ENCODE measurements around the gene SYTL1. TPM values are rescaled to one million over a fixed set of nuclear protein-coding genes. Genes with fewer than 3 reads are reported as not detected.
A peak's percentile ranks its signal among the peaks of the same experiment; 100 is the strongest.

Gene SYTL1
- total and polyA plus RNA-seq, 2 experiments from 2014 or later, result not detected

GRCh38 chr1:27374362-27375086 lies 32.7 kb downstream of the SYTL1 start, which contains the start of gene FCN3:
Gene FCN3 (minus strand): TSS chr1:27374824. CDS start chr1:27374818, 6 bp downstream.
- WGBS, 2 experiments (ENCODE audit: low coverage in 1 of 2, low lambda C conversion rate in 2 of 2, missing lambda C conversion rate in 2 of 2), result 63 to 64% methylated on average over 4 of the region's 4 CpGs
- Histone ChIP-seq H3K4me2 (ENCODE audit: unreplicated experiment) (no peak within 1 kb of the TSS), H2AFZ (no peak within 1 kb of the TSS), H4K20me1 (ENCODE audit: insufficient read depth) (no peaks in the 10 kb centered on the region), H3K9ac (no peak within 1 kb of the TSS), H3K4me1 (ENCODE audit: insufficient read depth) (no peaks in the 10 kb centered on the region), H3K27me3 (replicated peaks; ENCODE audit: insufficient read depth) (no peaks in the 10 kb centered on the region), H3F3A (ENCODE audit: insufficient read depth) (no peaks in the 10 kb centered on the region), H3K4me3 (no peak within 1 kb of the TSS), H3K9me2 (ENCODE audit: insufficient read depth) (no peaks in the 10 kb centered on the region), H3K36me3 (ENCODE audit: low read depth) (no peaks in the 10 kb centered on the region), H3K9me3 (ENCODE audit: low read depth) (no peaks in the 10 kb centered on the region), H3K27ac (no peak within 1 kb of the TSS), H3K79me2 (ENCODE audit: insufficient read depth) (no peaks in the 10 kb centered on the region)
- DNase-seq, result no peak
- in situ Hi-C loops (cut with MboI), result no loop called here
- TF ChIP-seq EZH2phosphoT487 (IDR thresholded peaks at IDR 0.05; ENCODE audit: insufficient read depth, low read depth) (no peak), EZH2 (IDR thresholded peaks at IDR 0.05; ENCODE audit: insufficient read depth, poor library complexity, severe bottlenecking) (no peak)

- Histone ChIP-seq H3K4me3 (no peak overlapping the region), H3F3A (ENCODE audit: insufficient read depth) (no peaks in the 10 kb centered on the region), H3K27ac (no peak overlapping the region), H3K9me3 (ENCODE audit: low read depth) (no peaks in the 10 kb centered on the region), H3K9me2 (ENCODE audit: insufficient read depth) (no peaks in the 10 kb centered on the region), H3K4me2 (ENCODE audit: unreplicated experiment) (no peak overlapping the region), H4K20me1 (ENCODE audit: insufficient read depth) (no peaks in the 10 kb centered on the region), H2AFZ (no peak overlapping the region), H3K9ac (no peak overlapping the region), H3K36me3 (ENCODE audit: low read depth) (no peaks in the 10 kb centered on the region), H3K79me2 (ENCODE audit: insufficient read depth) (no peaks in the 10 kb centered on the region), H3K27me3 (replicated peaks; ENCODE audit: insufficient read depth) (no peaks in the 10 kb centered on the region), H3K4me1 (ENCODE audit: insufficient read depth) (no peaks in the 10 kb centered on the region)
- no peak for TF ChIP-seq EZH2 (IDR thresholded peaks at IDR 0.05; ENCODE audit: insufficient read depth, poor library complexity, severe bottlenecking)
- no peak for TF ChIP-seq EZH2phosphoT487 (IDR thresholded peaks at IDR 0.05; ENCODE audit: insufficient read depth, low read depth)
- 81 to 82% methylated on average over 11 to 12 of the region's 12 CpGs for WGBS, 2 experiments (ENCODE audit: low coverage in 1 of 2, low lambda C conversion rate in 2 of 2, missing lambda C conversion rate in 2 of 2)
- in situ Hi-C loops (cut with MboI), result no loop called here
- DNase-seq, result no peak
Observed at GRCh38 chr1:27377760-27378495, 36.1 kb downstream of the SYTL1 start.

GRCh38 chr1:27379564-27380122 lies 37.8 kb downstream of the SYTL1 start:
- no peak overlapping the region for H3K9ac ChIP-seq
- TF ChIP-seq EZH2phosphoT487 (IDR thresholded peaks at IDR 0.05; ENCODE audit: insufficient read depth, low read depth) (no peak), EZH2 (IDR thresholded peaks at IDR 0.05; ENCODE audit: insufficient read depth, poor library complexity, severe bottlenecking) (no peak)
- H3K27me3 ChIP-seq (replicated peaks; ENCODE audit: insufficient read depth), result no peaks in the 10 kb centered on the region
- H3K79me2 ChIP-seq (ENCODE audit: insufficient read depth), result no peaks in the 10 kb centered on the region
- no peak overlapping the region for H3K4me3 ChIP-seq
- H3K36me3 ChIP-seq (ENCODE audit: low read depth), result no peaks in the 10 kb centered on the region
- H4K20me1 ChIP-seq (ENCODE audit: insufficient read depth), result no peaks in the 10 kb centered on the region
- no peaks in the 10 kb centered on the region for H3K9me3 ChIP-seq (ENCODE audit: low read depth)
- no peaks in the 10 kb centered on the region for H3K9me2 ChIP-seq (ENCODE audit: insufficient read depth)
- no peaks in the 10 kb centered on the region for H3K4me1 ChIP-seq (ENCODE audit: insufficient read depth)
- 50 to 56% methylated on average over 9 to 11 of the region's 11 CpGs for WGBS, 2 experiments (ENCODE audit: low coverage in 1 of 2, low lambda C conversion rate in 2 of 2, missing lambda C conversion rate in 2 of 2)
- H3K27ac ChIP-seq, result no peak overlapping the region
- no peak overlapping the region for H2AFZ ChIP-seq
- DNase-seq, result no peak
- H3F3A ChIP-seq (ENCODE audit: insufficient read depth), result no peaks in the 10 kb centered on the region
- in situ Hi-C loops (cut with MboI), result no loop called here
- H3K4me2 ChIP-seq (ENCODE audit: unreplicated experiment), result no peak overlapping the region

DNA sequence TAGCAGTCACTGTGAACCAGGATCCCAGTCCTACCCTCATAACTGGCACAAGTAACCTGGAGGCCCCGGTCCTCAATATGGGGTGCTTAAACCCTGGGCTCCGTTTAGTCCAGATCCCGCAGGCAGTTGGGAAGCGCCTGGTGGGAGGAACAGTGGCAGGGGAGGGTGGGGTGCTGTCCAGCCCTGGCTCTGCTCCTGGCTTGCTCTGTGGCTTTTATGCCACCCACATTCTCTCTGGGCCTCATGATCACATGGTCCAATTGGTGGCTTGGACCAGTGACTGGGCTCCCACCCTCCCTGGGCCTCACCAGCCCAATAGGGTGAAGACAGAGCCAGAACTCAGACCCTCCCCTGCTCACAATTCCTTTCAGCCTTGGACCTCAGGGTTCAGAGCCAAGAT lies 38.4 kb downstream of the SYTL1 start:
- DNase-seq, result peak; percentile 50
- no peaks in the 10 kb centered on the region for H3K4me1 ChIP-seq (ENCODE audit: insufficient read depth)
- H3K4me2 ChIP-seq (ENCODE audit: unreplicated experiment), result no peak overlapping the region
- H3K27me3 ChIP-seq (replicated peaks; ENCODE audit: insufficient read depth), result no peaks in the 10 kb centered on the region
- no peaks in the 10 kb centered on the region for H3F3A ChIP-seq (ENCODE audit: insufficient read depth)
- no peaks in the 10 kb centered on the region for H3K79me2 ChIP-seq (ENCODE audit: insufficient read depth)
- 49 to 53% methylated on average over 4 of the region's 4 CpGs for WGBS, 2 experiments (ENCODE audit: low coverage in 1 of 2, low lambda C conversion rate in 2 of 2, missing lambda C conversion rate in 2 of 2)
- TF ChIP-seq EZH2phosphoT487 (IDR thresholded peaks at IDR 0.05; ENCODE audit: insufficient read depth, low read depth), result no peak
- no peak for TF ChIP-seq EZH2 (IDR thresholded peaks at IDR 0.05; ENCODE audit: insufficient read depth, poor library complexity, severe bottlenecking)
- H3K9ac ChIP-seq, result no peak overlapping the region
- no peaks in the 10 kb centered on the region for H4K20me1 ChIP-seq (ENCODE audit: insufficient read depth)
- no peak overlapping the region for H3K27ac ChIP-seq
- no peak overlapping the region for H2AFZ ChIP-seq
- no peak overlapping the region for H3K4me3 ChIP-seq
- H3K9me2 ChIP-seq (ENCODE audit: insufficient read depth), result no peaks in the 10 kb centered on the region
- H3K36me3 ChIP-seq (ENCODE audit: low read depth), result no peaks in the 10 kb centered on the region
- H3K9me3 ChIP-seq (ENCODE audit: low read depth), result no peaks in the 10 kb centered on the region
- in situ Hi-C loops (cut with MboI), result no loop called here

Data from GM23248 (cell line).